SU-DHL-6 (cell line): ENCODE results near the gene ENDOD1.

Source experiments
- H2AFZ ChIP-seq: fragments of 200-600 bp; sonication (generic); 2 replicates; pipeline ENCODE4 v1.6.1; 2014; ENCODE audit warnings: low read depth, mild to moderate bottlenecking, moderate library complexity, mixed read lengths, antibody characterized with exemption, low read length; ENCODE audit not compliant: severe bottlenecking
- H3F3A ChIP-seq: fragments of 200-600 bp; shearing (Covaris generic); 2 replicates; pipeline ENCODE4 v1.6.0; 2016; ENCODE audit warnings: antibody characterized with exemption, mild to moderate bottlenecking; ENCODE audit not compliant: insufficient read depth
- H3K27ac ChIP-seq: fragments of 200-600 bp; sonication (generic); 2 replicates; pipeline ENCODE4 v1.5.1; 2016; ENCODE audit warnings: low read depth, mild to moderate bottlenecking, low read length, moderate library complexity, mixed read lengths
- H3K27me3 ChIP-seq: fragments of 200-600 bp; sonication (generic), shearing (Covaris generic); 2 replicates; pipeline ENCODE4 v1.6.0; 2014; ENCODE audit warnings: mild to moderate bottlenecking, low read length
- H3K36me3 ChIP-seq: fragments of 200-600 bp; sonication (generic); 2 replicates; pipeline ENCODE4 v1.6.1; 2014; ENCODE audit warnings: mild to moderate bottlenecking, low read length, mixed read lengths
- H3K4me2 ChIP-seq: fragments of 300-600, 200-600 bp; shearing (Covaris generic), sonication (generic); 2 replicates; pipeline ENCODE4 v1.6.0; 2014; ENCODE audit warnings: low read length, low read depth, mild to moderate bottlenecking; ENCODE audit not compliant: poor library complexity, severe bottlenecking
- H3K4me3 ChIP-seq: fragments of 200-600 bp; sonication (generic); 2 replicates; pipeline ENCODE4 v1.5.1; 2014; ENCODE audit warnings: antibody characterized with exemption, low read length, mild to moderate bottlenecking, mixed read lengths; ENCODE audit not compliant: insufficient read depth, poor library complexity, severe bottlenecking
- H3K79me2 ChIP-seq: fragments of 200-600 bp; sonication (generic); 2 replicates; pipeline ENCODE4 v1.6.1; 2014; ENCODE audit warnings: mild to moderate bottlenecking, low read length, moderate library complexity; ENCODE audit not compliant: insufficient read depth
- H3K9ac ChIP-seq: fragments of 200-600 bp; sonication (generic); 2 replicates; pipeline ENCODE4 v1.7.0; 2014; ENCODE audit warnings: mild to moderate bottlenecking, low read length
- H3K9me2 ChIP-seq: fragments of 200-600 bp; sonication (generic); replicated peaks from 2 replicates; pipeline ENCODE4 v1.6.1; 2014; ENCODE audit warnings: low read length; ENCODE audit not compliant: insufficient read depth
- H3K9me3 ChIP-seq: fragments of 200-600 bp; sonication (generic); 2 replicates; pipeline ENCODE4 v1.6.1; 2014; ENCODE audit warnings: low read length, mixed read lengths; ENCODE audit not compliant: insufficient read depth
- H4K20me1 ChIP-seq: fragments of 200-600 bp; sonication (generic); 2 replicates; pipeline ENCODE4 v1.6.1; 2014; ENCODE audit warnings: low read depth, mild to moderate bottlenecking, antibody characterized with exemption, low read length, moderate library complexity, mixed read lengths
- CTCF ChIP-seq: fragments of 200-600 bp; sonication (generic); IDR thresholded peaks from one replicate; pipeline ENCODE4 v1.5.1; 2017; ENCODE audit warnings: antibody characterized with exemption, mild to moderate bottlenecking, low read length, moderate library complexity; ENCODE audit not compliant: insufficient read depth, poor library complexity, severe bottlenecking
- EZH2phosphoT487 ChIP-seq: fragments of 200-600 bp; sonication (generic), shearing (Covaris generic); conservative IDR thresholded peaks from 2 replicates; pipeline ENCODE4 v1.6.1; 2018; ENCODE audit warnings: mild to moderate bottlenecking, antibody characterized with exemption, low read length, moderate library complexity, mixed read lengths

The ENDOD1 gene

DNA sequence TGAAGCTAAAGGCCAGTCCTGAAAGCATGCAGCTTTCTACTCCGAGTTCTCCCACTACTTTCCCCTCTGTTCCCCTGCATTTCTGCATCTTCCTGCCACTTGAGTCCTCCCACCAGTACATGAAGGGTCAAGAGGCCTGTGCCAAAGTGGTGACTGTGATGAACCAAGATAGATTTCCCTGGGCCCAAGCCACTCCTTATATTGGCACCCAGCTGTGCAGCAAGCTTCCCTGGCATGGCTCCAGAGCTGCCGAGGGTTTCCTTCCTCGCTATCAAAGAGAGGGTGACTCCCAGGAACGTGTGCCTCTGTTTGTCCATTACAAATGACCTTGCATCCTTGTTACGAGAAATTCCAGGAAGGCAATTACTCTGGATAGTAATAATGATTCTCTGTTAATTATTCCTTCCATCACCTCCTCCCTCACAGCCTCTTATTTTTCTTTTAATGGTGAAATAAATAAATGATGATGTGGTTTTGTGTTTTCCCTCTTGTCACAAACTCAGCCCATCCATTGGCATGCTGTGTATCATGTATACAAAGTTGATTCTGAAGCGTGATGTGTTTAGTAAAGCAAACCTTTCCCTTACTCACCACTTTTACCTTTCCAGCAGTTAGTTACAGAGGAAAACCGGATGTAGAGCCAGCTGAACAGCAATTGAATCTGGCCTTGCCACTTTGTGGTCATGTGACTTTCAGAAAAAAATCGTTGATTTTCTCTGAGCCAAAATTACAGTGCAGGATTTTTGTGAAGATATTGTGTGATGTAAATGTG, 14.7 kb upstream of the ENDOD1 start:
- H4K20me1 ChIP-seq = no peaks in the 10 kb centered on the region
- H3K27ac ChIP-seq = no peak overlapping the region
- H3K4me2 ChIP-seq = no peak overlapping the region
- H3K27me3 ChIP-seq = no peaks in the 10 kb centered on the region
- no peaks in the 10 kb centered on the region for H3F3A ChIP-seq
- H3K79me2 ChIP-seq = no peaks in the 10 kb centered on the region
- H3K36me3 ChIP-seq = no peaks in the 10 kb centered on the region
- H3K4me3 ChIP-seq = no peak overlapping the region
- TF ChIP-seq CTCF (no peak), EZH2phosphoT487 (no peak)
- no peaks in the 10 kb centered on the region for H3K9me2 ChIP-seq
- no peaks in the 10 kb centered on the region for H3K9me3 ChIP-seq
- no peak overlapping the region for H3K9ac ChIP-seq
- H2AFZ ChIP-seq = no peak overlapping the region

DNA sequence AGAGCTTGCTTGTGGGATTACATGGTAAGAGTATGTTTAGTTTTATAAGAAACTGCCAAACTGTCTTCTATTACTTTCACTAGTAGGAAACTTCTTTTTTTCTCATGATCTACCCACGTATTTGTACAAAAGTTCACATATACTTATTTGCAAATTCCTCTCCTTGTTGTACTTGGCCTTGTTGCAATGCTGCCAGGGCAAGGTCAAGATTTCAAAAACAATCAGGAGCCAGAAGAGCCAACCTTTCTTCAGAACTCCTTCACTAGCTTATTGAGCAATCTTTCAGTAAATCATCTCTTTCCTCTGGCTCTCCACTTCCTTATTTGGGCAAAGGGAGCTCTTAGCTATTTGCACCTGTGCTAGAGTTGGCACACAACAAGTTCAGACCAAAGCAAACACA, 13.2 kb upstream of the ENDOD1 start:
- TF ChIP-seq CTCF (no peak), EZH2phosphoT487 (no peak)
- Histone ChIP-seq H3F3A (no peaks in the 10 kb centered on the region), H3K27ac (no peak overlapping the region), H3K4me3 (no peak overlapping the region), H3K4me2 (no peak overlapping the region), H3K9me2 (no peaks in the 10 kb centered on the region), H3K79me2 (no peaks in the 10 kb centered on the region), H3K9me3 (no peaks in the 10 kb centered on the region), H2AFZ (no peak overlapping the region), H4K20me1 (no peaks in the 10 kb centered on the region), H3K27me3 (no peaks in the 10 kb centered on the region), H3K9ac (no peak overlapping the region), H3K36me3 (no peaks in the 10 kb centered on the region)

DNA sequence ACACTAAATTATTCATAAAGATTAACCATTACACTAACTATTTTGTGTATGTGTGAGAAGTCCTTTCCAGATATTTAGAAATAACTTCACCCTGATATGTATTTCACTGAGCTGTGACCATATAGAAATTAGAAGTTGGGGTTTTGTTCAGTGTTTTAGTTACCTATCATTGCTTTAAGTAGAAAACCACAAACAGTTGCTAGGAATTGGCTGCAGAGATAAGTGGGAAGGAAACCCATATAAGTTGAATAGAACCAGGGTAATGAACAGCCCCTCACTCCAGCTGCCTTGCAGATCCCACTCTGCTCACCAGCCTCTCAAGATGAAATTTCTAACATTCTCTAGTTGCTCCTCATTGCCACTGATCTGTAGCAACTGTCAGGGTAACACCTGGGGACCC, 12.7 kb upstream of the ENDOD1 start:
- no peak overlapping the region for H3K4me2 ChIP-seq

More for the DNA sequence above, 12.7 kb upstream of the ENDOD1 start:
- Histone ChIP-seq H3F3A (no peaks in the 10 kb centered on the region), H3K4me3 (no peak overlapping the region), H3K36me3 (no peaks in the 10 kb centered on the region), H3K27ac (no peak overlapping the region), H3K27me3 (no peaks in the 10 kb centered on the region), H3K9ac (no peak overlapping the region), H3K79me2 (no peaks in the 10 kb centered on the region), H3K9me3 (no peaks in the 10 kb centered on the region), H2AFZ (no peak overlapping the region), H4K20me1 (no peaks in the 10 kb centered on the region), H3K9me2 (no peaks in the 10 kb centered on the region)
- no peak for TF ChIP-seq EZH2phosphoT487
- no peak for TF ChIP-seq CTCF
